A549 treated with DMSO at 1 μM for 4 hours (cell line): Measurements from ENCODE around the gene PCNA. TPM values are rescaled to one million over a fixed set of nuclear protein-coding genes. Genes with fewer than 3 reads are reported as not detected.

Experiments
- total RNA-seq: library from RNA; stranded (reverse); fragments of 200-300 nt; extraction: Qiagen RNA extraction; gene quantifications from 5 replicates; pipeline ENCODE4 v1.2.3, GENCODE V29; 2022; ENCODE audit warnings: low read depth

The PCNA gene
- total RNA-seq = 418 to 444 TPM (median 422 TPM) in 5 replicates

GRCh38 chr20:5119435-5120184 is at the start of gene PCNA:
PCNA (minus strand) TSS chr20:5119958; CDS start chr20:5119798, 160 bp downstream.

GRCh38 chr20:5126512-5127203 is 6.9 kb upstream of the PCNA start, which contains the start of gene CDS2:
CDS2 (plus strand) TSS chr20:5127008; CDS start chr20:5127093, 85 bp downstream.

Other genes starting within 250 kb of the PCNA start
- gene SLC23A2, start 118.4 kb downstream of the PCNA start, total RNA-seq = 16.7 to 19.3 TPM (median 18.7 TPM) in 5 replicates
- 104 to 124 TPM (median 114 TPM) in 5 replicates for gene TMEM230, start 6.9 kb downstream of the PCNA start, total RNA-seq
- gene CDS2, start 7.0 kb upstream of the PCNA start, total RNA-seq = 41.8 to 64.8 TPM (median 56.8 TPM) in 5 replicates
- not detected in 5 replicates for gene PROKR2, start 197.0 kb upstream of the PCNA start, total RNA-seq